Right renal cortex interstitium (tissue), 3 donors: ENCODE results near the gene DPP4. TPM values are rescaled to one million over a fixed set of nuclear protein-coding genes. Genes with fewer than 3 reads are reported as not detected.

Source experiments
- DNase-seq, 3 donors: peaks; one replicate each; pipeline ENCODE4 v3.0.0-alpha.2; 2013; ENCODE audit warnings: low read depth in 3 of 3, low spot score in 2 of 3
- polyA plus RNA-seq, 3 donors: library from polyadenylated mRNA; unstranded; fragments of 120-200 nt; gene quantifications; one replicate each; pipeline ENCODE4 v1.2.1, GENCODE V29; 2013; ENCODE audit not compliant: insufficient read length in 3 of 3

DPP4 gene
- polyA plus RNA-seq, 3 donors = 139 to 156 (median 151) TPM

DNA sequence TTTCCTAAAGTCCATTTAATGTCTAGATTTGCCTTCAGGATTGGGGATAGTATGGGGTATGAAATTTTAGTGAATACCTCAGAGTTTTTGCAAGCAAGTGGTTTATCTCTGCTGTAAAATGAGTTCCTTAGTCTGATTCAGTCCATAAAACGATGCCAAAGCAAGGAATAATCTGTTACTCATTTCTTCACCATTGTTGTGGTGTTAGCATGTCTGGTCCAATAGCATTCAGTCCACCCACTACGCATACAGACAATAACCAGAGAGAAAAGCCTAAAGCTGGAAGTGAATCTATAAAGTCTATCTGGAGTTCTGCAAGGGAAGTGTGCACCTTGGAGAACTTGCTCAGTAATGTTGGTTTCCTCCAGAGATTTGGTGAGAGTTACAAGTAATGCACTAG is 12.9 kb upstream of the DPP4 start:
- DNase-seq = no peak

DNA sequence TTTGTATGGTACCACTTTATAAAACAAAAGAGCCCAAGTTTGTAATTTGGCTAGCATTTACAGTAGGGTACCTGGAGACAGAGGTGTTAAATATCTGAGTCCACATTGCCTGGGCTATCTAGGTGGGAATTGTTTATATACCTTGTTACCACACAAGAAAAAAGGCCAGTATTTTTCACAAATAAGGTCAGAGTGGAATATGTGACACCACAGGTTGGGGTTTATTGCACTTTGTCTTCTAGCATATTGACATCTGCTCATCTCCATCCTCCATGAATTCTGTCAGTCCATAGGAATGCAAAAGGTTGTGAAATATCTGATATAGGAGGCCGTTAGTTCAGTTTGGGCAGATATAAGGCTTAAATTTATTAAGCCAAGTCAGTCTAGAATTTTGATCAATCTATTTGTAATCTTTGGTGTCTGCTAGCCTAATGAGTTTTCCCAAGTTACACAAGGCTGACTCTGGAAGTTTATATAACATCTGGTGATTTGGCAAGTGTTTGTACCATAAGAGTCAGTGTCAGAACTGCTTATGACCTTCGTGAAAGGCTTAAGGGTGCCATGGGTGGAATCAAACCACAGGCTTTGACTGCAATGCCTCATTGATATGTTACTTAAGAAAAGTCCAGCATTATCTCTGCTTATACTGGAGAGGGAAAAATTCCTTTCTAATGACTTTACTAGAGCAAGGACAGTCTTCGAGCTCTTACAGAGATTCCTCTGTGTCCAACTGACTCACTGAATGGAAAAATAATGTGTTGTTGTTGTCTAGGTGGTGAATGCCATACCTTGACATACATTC is 11.3 kb upstream of the DPP4 start:
- no peak for DNase-seq

DNA sequence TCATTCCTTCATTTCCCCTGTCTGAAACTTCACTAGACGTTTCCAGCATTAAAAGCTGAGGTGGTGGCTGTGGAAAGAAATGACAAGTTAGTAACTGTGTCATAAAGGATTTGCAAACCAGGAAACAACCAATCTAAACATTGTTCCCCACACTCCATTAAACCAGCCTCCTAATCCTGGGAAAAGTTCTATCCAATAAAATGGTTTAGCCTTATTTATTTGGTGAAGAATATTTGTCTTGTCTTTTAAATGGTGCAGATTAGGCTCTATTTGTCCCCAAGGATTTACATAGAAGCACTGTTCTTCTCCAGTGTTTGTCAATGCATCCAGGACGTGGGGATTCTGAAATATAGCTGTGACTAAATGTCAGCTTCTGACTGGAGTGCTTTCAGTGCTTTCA is 10.5 kb upstream of the DPP4 start:
- DNase-seq = no peak

DNA sequence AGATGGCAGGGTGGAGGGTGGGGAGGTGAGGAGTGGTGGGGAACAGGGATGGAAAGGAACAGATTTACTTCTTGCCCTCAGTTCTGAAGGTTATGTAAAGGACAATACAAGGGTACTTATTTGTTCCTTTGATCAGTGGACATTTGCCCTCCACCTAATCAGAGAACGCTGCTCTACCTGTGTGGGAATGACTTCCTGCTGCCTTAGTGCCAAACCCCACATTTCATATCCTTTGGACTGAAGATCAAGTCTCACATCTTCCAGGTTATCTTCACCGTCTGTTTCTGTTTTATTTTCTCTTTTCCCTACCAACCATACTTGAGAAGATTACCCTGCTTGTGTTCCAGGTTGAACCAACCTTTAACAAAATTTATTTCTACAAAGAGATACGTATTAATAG is 8.7 kb upstream of the DPP4 start:
- DNase-seq = no peak

DNA sequence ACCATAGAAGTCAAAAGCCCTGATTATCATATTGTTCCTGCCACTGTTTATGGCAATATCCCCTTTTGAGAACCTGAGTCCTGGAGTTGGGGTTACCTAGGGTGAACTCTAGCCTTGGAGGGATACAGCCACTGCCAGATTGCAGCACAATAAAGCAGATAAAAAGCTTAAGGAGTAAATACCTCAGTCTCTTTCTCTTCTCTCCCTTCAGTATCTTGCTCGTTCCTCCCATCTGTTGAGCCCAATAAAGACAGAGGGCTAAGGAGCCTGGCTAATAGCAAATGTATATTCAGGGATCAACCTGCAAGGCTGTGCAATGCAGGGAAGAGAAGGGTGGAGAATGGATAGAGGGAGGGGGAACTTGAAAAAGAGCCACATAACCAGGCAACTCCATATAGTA is 8.0 kb upstream of the DPP4 start:
- no peak for DNase-seq

DNA sequence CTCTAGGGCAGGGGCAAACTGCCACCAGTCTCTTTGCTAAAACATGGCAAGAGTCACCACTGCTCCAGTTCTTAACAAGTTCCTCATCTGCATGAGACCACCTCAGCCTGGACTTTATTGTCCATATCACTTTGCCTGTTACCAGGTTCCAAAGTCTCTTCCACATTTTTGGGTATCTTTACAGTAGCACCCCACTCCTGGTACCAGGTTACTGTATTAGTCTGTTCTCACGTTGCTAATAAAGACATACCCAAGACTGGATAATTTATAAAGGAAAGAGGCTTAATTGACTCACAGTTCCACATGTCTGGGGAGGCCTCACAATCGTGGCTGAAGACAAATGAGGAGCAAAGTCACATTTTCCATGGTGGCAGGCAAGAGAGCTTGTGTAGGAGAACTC is 5.5 kb upstream of the DPP4 start:
- no peak for DNase-seq

DNA sequence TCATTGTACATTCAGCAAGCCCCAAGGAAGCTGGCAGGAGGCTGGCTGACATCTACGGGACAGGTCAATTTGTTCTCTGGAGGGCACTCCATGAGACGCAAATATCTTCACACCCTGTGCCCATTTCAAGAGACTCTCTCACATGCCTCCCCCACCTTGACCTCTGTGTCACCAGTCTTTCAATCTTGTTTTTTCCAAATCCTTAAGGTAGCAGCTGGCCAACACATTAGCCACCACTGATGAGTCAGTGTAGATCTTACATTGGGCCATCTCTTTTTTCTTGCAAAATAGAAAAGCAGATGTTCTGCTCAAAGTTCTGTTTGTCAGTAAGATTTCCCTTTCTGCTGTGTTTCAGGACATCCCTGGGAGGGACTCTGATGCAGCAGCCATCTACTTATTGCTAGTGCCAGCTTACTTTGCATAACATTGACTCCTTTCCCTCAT is 1.7 kb upstream of the DPP4 start:
- DNase-seq = no peak

DNA sequence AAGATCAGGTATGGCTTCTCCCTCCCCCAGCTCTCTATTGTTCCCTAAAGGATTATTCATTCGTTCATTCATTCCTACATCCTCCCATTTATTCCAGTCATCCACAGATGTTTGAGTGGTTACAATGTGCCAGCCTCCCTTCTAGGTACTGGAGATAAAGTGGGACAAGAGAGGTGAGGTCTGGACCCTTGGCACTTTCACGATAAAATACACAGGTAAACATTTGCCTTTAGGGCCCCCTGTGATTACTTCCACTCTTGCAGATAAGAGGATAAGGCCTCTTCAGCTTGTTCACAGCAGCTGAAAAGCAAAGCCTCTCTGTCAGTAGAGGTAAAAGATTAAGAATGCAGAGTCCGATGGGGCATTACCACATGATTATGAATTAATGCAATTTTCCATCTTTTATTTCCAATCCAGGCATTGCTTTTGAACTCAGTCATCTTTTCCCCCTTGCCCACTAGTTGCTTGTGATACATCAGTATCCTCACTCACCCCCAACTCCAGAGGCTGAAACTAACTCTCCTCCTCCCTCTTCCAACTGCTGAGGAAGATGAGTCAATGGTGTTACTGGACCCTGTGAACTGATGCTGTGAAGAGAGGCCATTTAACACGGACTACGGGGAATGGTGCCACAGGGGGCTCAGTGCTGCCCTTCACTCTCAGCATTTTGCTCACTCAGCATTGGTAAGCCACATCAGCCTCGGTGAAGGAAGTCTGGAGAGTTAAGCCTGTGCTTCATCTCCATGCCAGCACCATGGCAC is 1.1 kb upstream of the DPP4 start:
- DNase-seq = no peak

DNA sequence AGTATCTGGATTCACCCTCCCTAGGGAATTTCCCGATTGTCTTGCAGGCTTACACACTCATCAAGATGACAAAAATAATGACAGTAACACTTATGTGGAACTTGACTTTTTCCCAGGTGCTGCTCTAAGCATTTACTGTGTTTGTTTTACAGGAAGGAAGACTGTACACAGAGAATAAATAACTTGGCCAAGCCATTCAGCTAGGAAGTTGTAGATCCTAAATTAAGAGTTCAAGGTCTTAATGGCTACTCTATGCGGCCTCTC is 549 bp upstream of the DPP4 start:
- DNase-seq = no peak

DNA sequence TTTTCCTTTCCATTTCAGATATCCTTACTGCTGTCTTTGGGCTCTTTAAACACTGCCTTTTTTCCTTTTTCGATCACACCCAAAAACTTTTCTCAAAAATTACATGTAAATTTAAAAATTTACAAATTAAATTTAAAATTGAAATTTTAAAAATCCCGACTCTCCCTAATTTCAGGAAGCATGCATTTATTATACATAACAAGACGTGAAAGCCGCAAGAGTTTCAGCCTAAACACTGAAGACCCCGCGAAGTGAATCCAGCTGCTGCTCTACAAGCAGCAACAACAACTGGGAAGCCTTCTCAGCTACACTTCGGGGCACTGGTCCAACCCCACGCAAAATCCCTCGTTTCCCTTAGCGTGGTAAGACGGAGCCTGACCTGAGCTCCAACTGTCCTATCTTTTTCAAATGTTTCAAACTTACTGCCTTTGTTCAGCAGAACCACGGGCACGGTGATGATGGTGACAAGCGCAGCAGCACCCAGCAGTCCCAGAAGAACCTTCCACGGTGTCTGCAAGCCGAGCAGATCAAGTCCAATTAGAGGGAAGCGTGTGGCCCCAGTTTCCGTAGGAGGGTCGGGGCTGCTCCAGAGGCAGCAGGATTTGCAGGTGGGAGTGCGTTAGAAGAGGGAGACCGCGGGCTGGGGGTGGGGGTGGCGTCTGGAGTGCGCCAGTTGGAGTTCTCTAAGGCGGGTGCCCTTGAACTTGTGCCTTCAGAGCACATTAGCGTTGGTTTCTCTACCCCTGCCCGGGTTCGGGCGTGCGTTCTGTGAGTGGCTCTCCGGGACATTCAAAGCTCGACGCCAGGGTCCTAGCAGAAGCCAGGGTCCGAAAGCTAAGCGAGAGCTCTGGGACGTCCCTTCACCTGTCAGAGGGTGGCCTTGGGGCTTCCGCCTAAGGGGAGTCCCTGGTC is 783 bp downstream of the DPP4 start:
- DNase-seq = no peak

DNA sequence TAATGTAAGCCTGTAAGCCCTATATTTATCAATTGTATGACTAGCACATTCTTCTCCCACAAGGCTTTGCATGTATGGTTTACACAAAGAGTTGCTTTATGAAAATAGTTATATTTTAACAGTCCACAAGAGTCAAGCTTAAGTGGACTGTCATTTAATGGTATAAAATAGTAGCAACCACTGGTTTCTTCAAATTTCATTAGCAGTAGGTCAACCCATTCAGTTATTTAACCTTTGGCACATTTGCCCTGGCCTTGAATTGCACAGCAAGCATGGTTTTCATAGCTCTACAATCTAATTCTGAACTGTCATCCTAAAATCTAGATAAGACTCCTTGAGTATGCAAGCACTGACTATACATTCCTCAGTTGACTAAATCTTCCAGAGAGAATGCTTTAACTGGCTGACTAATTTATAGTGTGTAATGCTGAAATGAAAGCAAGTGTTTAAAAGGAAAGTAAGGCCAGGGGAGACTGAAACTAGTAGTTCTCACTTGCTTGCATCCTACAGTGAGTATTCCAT is 1.8 kb downstream of the DPP4 start:
- DNase-seq = no peak

DNA sequence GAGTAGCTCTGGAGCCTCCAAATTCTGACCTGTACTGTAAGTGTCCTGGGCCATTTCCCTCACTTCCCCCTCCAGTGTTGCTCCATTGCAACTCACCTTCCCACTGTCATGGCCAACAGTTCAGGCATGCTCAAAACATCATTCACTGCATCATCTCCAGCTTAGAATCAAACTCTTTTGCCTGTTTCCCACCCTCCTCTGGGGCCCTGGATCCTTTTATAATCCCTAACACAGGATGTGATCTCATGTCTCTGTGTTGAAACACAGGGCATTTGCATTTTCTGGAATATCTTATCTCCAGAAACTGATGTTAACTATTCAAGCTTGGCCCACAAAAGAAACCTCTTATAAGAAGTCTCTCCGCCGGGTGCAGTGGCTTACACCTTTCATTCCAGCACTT is 3.0 kb downstream of the DPP4 start:
- DNase-seq = no peak

DNA sequence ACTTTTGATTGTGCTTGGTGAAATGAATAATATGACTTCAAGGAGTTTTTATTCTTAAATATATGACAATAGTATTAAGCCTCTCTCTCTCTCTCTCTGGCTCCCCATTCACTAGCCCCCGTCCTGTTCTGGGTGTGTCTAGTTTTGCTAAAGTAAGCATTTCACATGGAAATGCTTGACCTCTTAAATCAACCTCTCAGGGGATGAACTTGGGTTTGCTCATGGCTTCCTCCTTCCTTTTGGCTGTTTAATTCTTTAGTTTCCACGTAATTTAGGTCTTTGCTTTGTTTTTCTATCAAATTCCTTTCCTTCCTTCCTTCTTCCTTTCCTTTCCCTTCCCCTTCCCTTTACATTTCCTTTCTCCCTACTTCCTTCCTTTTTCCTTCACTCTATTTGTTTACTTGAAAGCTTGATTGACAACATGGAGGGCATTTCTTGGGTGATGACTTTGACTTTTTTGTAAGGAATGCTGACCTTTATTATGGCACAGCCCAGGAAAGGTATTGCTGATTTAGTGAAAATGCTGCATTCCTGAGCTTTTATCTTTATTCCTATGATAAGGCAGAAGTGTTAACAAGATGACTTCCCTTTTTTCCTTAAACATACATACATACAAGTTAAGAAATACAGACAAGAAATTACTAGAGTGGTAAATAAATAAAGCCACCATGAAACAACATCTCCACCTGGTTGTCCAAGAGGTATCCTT is 3.6 kb downstream of the DPP4 start:
- no peak for DNase-seq

DNA sequence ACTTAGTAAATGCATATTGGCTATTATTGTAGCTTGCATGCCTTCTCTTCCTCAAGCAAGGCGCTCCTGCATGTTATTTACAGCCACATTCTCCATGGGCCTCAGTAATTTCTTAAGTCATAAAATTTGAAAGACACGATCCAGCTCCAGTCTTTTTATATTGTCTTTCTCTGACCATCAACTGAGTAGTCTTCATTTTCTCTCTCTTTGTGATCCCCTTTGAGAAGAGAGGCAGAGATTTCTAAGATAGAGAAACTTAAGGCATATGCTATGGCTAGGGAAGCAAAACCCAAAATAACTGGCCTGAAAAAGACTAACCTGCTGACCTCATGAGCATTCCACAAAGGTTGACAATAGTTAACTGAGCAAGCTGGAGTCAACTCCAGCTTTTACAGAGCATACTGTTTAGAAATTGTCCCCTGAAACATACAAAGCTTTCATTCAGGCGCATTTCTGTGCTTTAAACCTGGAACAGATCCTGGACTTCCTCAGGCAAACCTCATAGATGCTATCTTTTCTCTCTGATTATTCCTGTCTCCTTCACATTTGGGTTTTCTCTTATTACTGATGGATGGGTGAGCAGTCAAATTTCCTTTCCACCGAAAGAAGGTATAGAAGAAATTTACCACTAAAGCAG is 4.6 kb downstream of the DPP4 start:
- no peak for DNase-seq

DNA sequence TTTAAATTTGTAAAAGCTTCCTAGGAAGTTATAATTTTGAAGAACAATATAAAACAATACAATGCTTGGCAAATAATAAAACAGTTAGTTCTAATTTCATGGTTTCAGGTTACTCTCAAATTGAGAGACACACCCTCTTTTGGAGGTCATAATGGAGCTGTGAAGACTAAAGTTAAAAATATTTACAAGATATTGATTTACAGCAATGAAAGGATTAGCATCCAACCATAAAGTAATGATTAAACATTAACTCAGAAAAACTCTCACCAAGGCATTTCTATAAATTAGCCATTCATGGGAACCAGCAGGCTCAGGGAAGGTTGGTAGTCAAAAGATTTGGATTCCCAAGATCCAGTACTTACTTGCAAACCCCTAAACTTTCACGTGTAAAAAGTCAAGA is 6.4 kb downstream of the DPP4 start:
- no peak for DNase-seq

DNA sequence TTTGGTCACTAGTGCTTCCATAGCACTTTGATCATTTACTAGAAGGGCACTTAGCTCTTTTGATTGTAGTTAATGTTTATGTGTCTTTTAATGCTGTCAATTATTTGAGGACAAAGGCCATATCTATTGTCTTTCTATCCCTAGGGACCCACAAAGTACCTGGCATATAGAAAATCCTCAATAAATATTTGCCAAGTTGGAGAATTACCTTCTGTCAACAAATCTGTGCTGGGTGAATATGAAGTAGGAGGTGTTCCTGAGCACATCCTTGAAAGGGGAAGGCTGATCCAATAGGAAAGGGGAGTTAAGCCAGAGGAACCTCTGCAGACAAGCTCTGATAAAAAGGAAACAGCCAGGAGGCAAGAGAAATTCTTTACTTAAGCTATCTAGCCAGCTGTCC is 8.2 kb downstream of the DPP4 start:
- DNase-seq = no peak

DNA sequence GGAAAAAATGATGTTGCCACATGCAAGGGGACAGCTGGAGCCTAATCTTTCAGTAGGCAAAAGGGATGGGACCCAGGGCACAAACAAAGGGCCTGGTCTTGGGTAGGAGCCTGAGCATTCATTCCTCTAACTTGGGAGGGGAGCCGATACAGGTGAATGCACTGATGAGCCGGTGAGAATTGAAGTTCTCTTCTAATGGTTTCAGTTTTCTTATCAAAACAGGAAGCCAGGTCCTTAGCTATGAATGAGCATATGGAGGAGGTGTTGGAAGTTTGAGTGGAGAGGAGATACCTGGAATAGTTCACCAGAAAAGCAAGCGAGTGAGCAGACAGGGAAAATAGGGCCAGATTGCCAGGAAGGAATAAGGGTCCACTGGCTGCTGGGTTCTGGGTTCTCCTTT is 10.1 kb downstream of the DPP4 start:
- DNase-seq = no peak

DNA sequence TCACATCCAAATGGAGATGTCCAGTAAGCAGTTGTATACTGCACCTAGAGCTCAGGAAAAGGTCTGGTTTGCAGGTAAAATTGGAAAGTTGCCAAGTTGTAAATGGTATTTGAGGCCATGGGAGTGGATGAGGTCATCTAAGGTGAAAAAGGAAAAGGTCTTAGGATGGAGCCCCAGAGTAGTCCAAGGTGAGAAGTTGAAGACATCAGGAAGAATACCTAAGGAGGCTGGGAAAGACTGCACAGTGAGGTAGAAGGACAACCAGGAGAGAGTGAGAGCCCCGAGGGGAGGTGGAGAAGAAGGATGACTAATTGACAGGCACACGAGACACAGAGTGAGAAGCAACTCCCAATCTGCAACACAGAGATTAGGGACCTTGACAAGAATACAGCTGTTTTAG is 10.7 kb downstream of the DPP4 start:
- no peak for DNase-seq

DNA sequence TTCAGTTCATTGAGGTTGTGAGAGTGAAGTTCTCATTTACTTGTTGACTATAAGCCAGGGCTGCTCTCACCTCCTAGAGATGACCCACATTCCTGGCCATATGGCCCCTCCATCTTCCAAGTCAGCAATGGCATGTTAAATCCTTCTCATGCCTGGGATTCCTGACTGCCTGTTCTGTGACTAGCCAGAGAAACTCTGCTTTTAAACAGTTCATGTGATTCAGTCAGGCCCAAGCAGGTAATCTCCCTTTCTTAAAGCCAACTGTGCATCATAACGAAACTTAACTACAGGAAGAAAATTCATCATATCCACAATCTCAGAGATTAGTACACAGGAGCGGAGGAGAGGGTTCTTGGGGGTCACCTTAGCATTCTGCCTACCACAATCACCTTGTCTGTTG is 11.5 kb downstream of the DPP4 start:
- no peak for DNase-seq

DNA sequence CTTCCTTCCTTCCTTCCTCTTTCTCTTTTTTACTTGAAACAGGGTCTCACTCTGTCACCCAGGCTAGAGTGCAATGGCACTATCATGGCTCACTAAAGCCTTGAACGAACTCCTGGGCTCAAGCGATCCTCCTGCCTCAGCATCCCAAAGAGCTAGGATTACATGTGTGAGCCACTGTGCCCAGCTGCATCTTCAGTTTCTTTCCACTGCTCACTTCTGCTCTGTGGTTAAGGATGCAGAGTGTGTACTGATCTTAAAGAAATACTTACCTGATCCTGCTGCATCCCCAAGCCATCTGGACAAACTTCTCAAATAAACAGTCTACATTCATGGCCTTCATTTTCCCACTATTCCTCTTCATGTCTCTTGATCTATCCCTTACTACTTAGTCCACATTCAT is 13.0 kb downstream of the DPP4 start:
- DNase-seq = no peak
